Activated naive CD8-positive, alpha-beta T cell (primary cell): ENCODE results near the gene SLCO3A1.

Experiments
- H3K27ac Mint-ChIP-seq: one replicate; pipeline ENCODE4 v1.8.0; 2021; ENCODE audit warnings: mixed read lengths
- H3K27me3 Mint-ChIP-seq: one replicate; pipeline ENCODE4 v1.8.0; 2021; ENCODE audit warnings: mixed read lengths
- H3K36me3 Mint-ChIP-seq: one replicate; pipeline ENCODE4 v1.8.0; 2021; ENCODE audit warnings: mixed read lengths
- H3K4me1 Mint-ChIP-seq: one replicate; pipeline ENCODE4 v1.8.0; 2021; ENCODE audit warnings: low read depth, mixed read lengths
- H3K4me3 Mint-ChIP-seq: one replicate; pipeline ENCODE4 v1.8.0; 2021; ENCODE audit warnings: mild to moderate bottlenecking, mixed read lengths
- H3K9me3 Mint-ChIP-seq: one replicate; pipeline ENCODE4 v1.8.0; 2021; ENCODE audit warnings: low read depth, mixed read lengths

The SLCO3A1 gene

GRCh38 chr15:92146511-92147150 is 293.1 kb downstream of the SLCO3A1 start:
- Mint-ChIP-seq H3K4me3 (no peak overlapping the region), H3K4me1 (no peaks in the 10 kb centered on the region), H3K36me3 (peaks cover 16% of the 10 kb centered on the region), H3K9me3 (no peaks in the 10 kb centered on the region), H3K27ac (no peak overlapping the region), H3K27me3 (no peaks in the 10 kb centered on the region)

GRCh38 chr15:92149029-92149428 is 295.5 kb downstream of the SLCO3A1 start:
- Mint-ChIP-seq H3K4me3 (no peak overlapping the region), H3K27me3 (no peaks in the 10 kb centered on the region), H3K27ac (no peak overlapping the region), H3K9me3 (no peaks in the 10 kb centered on the region), H3K4me1 (no peaks in the 10 kb centered on the region), H3K36me3 (peaks cover 31% of the 10 kb centered on the region)

- Mint-ChIP-seq H3K27ac (no peak overlapping the region), H3K4me1 (no peaks in the 10 kb centered on the region), H3K36me3 (peaks cover 35% of the 10 kb centered on the region), H3K4me3 (no peak overlapping the region), H3K27me3 (no peaks in the 10 kb centered on the region), H3K9me3 (no peaks in the 10 kb centered on the region)
Measured at GRCh38 chr15:92149465-92149864, 296.0 kb downstream of the SLCO3A1 start.

GRCh38 chr15:92151168-92151567 is 297.7 kb downstream of the SLCO3A1 start:
- Mint-ChIP-seq H3K36me3 (peaks cover 37% of the 10 kb centered on the region), H3K4me1 (no peaks in the 10 kb centered on the region), H3K27me3 (no peaks in the 10 kb centered on the region), H3K4me3 (no peak overlapping the region), H3K27ac (no peak overlapping the region), H3K9me3 (no peaks in the 10 kb centered on the region)

- no peaks in the 10 kb centered on the region for H3K27me3 Mint-ChIP-seq
- H3K4me3 Mint-ChIP-seq, result no peak overlapping the region
- H3K4me1 Mint-ChIP-seq, result no peaks in the 10 kb centered on the region
- peaks cover 37% of the 10 kb centered on the region for H3K36me3 Mint-ChIP-seq
- no peak overlapping the region for H3K27ac Mint-ChIP-seq
- H3K9me3 Mint-ChIP-seq, result no peaks in the 10 kb centered on the region
Measured at GRCh38 chr15:92151741-92152140, 298.2 kb downstream of the SLCO3A1 start.

GRCh38 chr15:92152983-92153382 is 299.5 kb downstream of the SLCO3A1 start:
- no peak overlapping the region for H3K4me3 Mint-ChIP-seq

GRCh38 chr15:92153620-92154019 is 300.1 kb downstream of the SLCO3A1 start:
- H3K36me3 Mint-ChIP-seq, result peaks cover 38% of the 10 kb centered on the region
- H3K4me1 Mint-ChIP-seq, result peaks cover 7% of the 10 kb centered on the region
- no peaks in the 10 kb centered on the region for H3K9me3 Mint-ChIP-seq
- H3K27me3 Mint-ChIP-seq, result no peaks in the 10 kb centered on the region
- no peak overlapping the region for H3K4me3 Mint-ChIP-seq
- H3K27ac Mint-ChIP-seq, result no peak overlapping the region

More at GRCh38 chr15:92152983-92153382, 299.5 kb downstream of the SLCO3A1 start:
- H3K36me3 Mint-ChIP-seq, result peaks cover 37% of the 10 kb centered on the region
- no peak overlapping the region for H3K27ac Mint-ChIP-seq
- H3K27me3 Mint-ChIP-seq, result no peaks in the 10 kb centered on the region
- no peaks in the 10 kb centered on the region for H3K9me3 Mint-ChIP-seq
- peaks cover under 1% of the 10 kb centered on the region for H3K4me1 Mint-ChIP-seq

GRCh38 chr15:92155934-92156333 is 302.4 kb downstream of the SLCO3A1 start:
- Mint-ChIP-seq H3K27ac (no peak overlapping the region), H3K9me3 (no peaks in the 10 kb centered on the region), H3K36me3 (peaks cover 30% of the 10 kb centered on the region), H3K27me3 (no peaks in the 10 kb centered on the region), H3K4me3 (no peak overlapping the region), H3K4me1 (peaks cover 12% of the 10 kb centered on the region)

GRCh38 chr15:92157666-92158298 is 304.3 kb downstream of the SLCO3A1 start:
- Mint-ChIP-seq H3K36me3 (peaks cover 18% of the 10 kb centered on the region), H3K27ac (no peak overlapping the region), H3K9me3 (no peaks in the 10 kb centered on the region), H3K27me3 (no peaks in the 10 kb centered on the region), H3K4me3 (no peak overlapping the region), H3K4me1 (peaks cover 17% of the 10 kb centered on the region)

- Mint-ChIP-seq H3K27ac (no peak overlapping the region), H3K27me3 (no peaks in the 10 kb centered on the region), H3K4me1 (peaks cover 17% of the 10 kb centered on the region), H3K9me3 (no peaks in the 10 kb centered on the region), H3K4me3 (no peak overlapping the region), H3K36me3 (peaks cover 14% of the 10 kb centered on the region)
Measured at GRCh38 chr15:92158426-92158825, 304.9 kb downstream of the SLCO3A1 start.

GRCh38 chr15:92159481-92159880 is 306.0 kb downstream of the SLCO3A1 start:
- no peaks in the 10 kb centered on the region for H3K27me3 Mint-ChIP-seq
- no peaks in the 10 kb centered on the region for H3K9me3 Mint-ChIP-seq
- no peak overlapping the region for H3K27ac Mint-ChIP-seq
- no peak overlapping the region for H3K4me3 Mint-ChIP-seq
- peaks cover 17% of the 10 kb centered on the region for H3K4me1 Mint-ChIP-seq
- H3K36me3 Mint-ChIP-seq, result peaks cover 6% of the 10 kb centered on the region

- Mint-ChIP-seq H3K36me3 (peaks cover 4% of the 10 kb centered on the region), H3K4me3 (no peak overlapping the region), H3K27me3 (no peaks in the 10 kb centered on the region), H3K27ac (no peak overlapping the region), H3K9me3 (no peaks in the 10 kb centered on the region), H3K4me1 (peaks cover 17% of the 10 kb centered on the region)
Measured at GRCh38 chr15:92159906-92160841, 306.7 kb downstream of the SLCO3A1 start.

GRCh38 chr15:92161039-92161670 is 307.6 kb downstream of the SLCO3A1 start:
- H3K27me3 Mint-ChIP-seq, result no peaks in the 10 kb centered on the region
- H3K27ac Mint-ChIP-seq, result no peak overlapping the region
- peaks cover 17% of the 10 kb centered on the region for H3K4me1 Mint-ChIP-seq
- H3K36me3 Mint-ChIP-seq, result peaks cover 4% of the 10 kb centered on the region
- no peaks in the 10 kb centered on the region for H3K9me3 Mint-ChIP-seq
- no peak overlapping the region for H3K4me3 Mint-ChIP-seq

- Mint-ChIP-seq H3K4me3 (no peak overlapping the region), H3K27ac (no peak overlapping the region), H3K36me3 (peaks cover 7% of the 10 kb centered on the region), H3K4me1 (peaks cover 17% of the 10 kb centered on the region), H3K9me3 (no peaks in the 10 kb centered on the region), H3K27me3 (no peaks in the 10 kb centered on the region)
Measured at GRCh38 chr15:92162657-92163056, 309.1 kb downstream of the SLCO3A1 start.

GRCh38 chr15:92163641-92164040 is 310.1 kb downstream of the SLCO3A1 start:
- no peaks in the 10 kb centered on the region for H3K9me3 Mint-ChIP-seq

More at GRCh38 chr15:92163641-92164040, 310.1 kb downstream of the SLCO3A1 start:
- Mint-ChIP-seq H3K27ac (no peak overlapping the region), H3K4me1 (peaks cover 10% of the 10 kb centered on the region), H3K4me3 (no peak overlapping the region), H3K36me3 (peaks cover 7% of the 10 kb centered on the region), H3K27me3 (no peaks in the 10 kb centered on the region)
